NCI-H1417 (cell line): ENCODE results near the gene RNF227.
A peak's percentile ranks its signal among the peaks of the same experiment; 100 is the strongest.

Experiments used
- DNase-seq, 3 experiments: peaks; one replicate each; lab custom pipeline; 2025; lab: John Stamatoyannopoulos, UW

RNF227 gene

GRCh38 chr17:7930841-7931631 is 14.9 kb upstream of the RNF227 start:
- DNase-seq = no peak

GRCh38 chr17:7929158-7930023 is 13.3 kb upstream of the RNF227 start, which contains the start of gene KCNAB3:
Gene KCNAB3, minus strand, starts transcription at chr17:7929856. Its CDS starts 421 bp downstream, at chr17:7929435.
- DNase-seq = no peak

DNA sequence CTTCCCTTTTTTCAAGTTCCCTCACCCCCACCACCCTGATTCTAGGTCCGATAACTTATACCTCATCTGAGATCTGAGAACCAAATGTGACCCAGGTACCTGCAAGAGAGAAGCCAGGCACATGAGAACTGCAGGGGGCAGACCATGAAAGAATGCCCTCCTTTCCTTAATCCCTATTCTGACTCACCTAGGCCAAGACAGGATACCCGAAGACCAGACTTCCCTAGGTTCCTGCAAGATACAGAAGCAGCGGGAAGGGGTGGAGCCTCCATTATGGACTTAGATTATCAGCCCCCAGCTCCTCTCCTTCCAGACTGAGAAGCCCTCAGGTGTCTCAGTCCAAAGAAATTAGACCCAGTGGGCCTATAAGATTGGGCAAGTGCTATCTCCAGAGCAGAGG is 11.5 kb upstream of the RNF227 start:
- no peak for DNase-seq

GRCh38 chr17:7922845-7923628 is 6.9 kb upstream of the RNF227 start:
- peak; percentile 50 to 85 (median 77) for DNase-seq

DNA sequence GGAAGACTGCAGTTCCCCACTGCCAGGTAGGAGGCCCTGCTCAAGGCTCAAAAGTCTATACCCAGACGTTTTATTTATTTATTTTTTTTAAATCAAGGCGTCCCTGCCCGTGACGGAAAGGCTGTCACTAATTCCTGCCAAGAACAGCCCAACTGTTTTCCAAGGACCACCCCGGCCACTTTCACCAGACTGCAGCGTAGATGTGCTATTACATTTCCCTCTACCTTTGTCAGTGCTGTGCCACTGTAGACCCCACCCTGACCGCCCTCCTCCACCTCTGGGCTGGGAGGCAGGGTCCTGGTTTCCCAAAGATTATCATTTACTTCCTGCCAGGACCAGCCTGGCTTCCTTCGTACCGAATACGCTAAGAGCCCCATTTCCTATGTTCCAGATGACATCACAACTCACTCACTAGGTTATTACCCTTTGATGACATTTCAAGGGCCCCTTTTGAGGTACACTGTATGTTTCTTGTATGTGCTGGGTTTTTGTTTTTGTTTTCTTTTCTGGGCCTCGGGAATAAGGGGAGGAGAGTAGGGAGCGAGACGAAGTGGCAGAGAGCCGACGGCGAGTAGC is 6.3 kb upstream of the RNF227 start:
- DNase-seq = no peak

GRCh38 chr17:7916808-7917207 is 719 bp upstream of the RNF227 start:
- DNase-seq = peak in 1 of 3 experiments; percentile 32

- DNase-seq = no peak
Observed at GRCh38 chr17:7916385-7916682, 245 bp upstream of the RNF227 start.

DNA sequence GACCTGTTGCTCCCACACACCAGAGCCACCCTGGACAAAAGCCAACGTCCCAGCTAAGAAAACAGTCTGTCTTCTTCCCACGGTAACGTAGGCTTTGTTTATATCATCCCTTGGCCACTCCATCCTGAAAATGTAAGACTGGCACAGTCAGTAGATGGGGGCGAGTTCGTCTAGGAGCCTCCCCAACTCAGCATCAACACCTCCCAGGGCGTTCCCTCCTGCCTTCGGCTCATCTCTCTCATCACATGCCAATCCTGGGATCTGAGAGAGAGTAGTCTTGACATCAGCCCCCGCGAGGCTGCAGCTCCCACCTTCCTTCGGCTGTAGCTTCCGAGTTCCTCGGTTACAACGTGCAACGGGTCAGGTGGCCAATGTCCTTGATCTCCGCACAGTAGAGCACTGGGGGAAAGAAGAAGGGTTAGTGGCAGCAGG is 894 bp downstream of the RNF227 start:
- DNase-seq = peak in 1 of 3 experiments; percentile 15

- DNase-seq = peak; percentile 4 to 73 (median 4)
Observed at GRCh38 chr17:7912927-7913524, 3.1 kb downstream of the RNF227 start.

DNA sequence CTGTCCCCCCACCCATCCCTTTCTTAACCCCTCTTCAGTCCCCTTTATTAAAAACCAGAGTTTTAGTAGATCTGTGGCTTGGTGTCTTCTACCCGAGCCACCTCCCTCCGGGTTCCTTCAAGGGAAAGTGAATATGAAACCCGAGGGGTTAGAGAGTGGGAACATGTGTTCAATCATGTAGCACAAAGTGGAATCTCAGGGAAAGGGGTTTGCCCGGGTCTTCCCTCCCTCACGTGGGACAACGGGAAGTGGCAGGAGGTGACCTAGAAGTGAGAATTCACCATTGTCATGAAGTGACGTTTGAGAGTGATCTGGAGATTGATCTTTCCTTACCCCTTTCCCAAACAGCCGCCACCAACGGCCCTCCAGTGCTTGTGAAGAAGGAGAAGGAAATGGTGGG is 5.0 kb downstream of the RNF227 start:
- DNase-seq = no peak

DNA sequence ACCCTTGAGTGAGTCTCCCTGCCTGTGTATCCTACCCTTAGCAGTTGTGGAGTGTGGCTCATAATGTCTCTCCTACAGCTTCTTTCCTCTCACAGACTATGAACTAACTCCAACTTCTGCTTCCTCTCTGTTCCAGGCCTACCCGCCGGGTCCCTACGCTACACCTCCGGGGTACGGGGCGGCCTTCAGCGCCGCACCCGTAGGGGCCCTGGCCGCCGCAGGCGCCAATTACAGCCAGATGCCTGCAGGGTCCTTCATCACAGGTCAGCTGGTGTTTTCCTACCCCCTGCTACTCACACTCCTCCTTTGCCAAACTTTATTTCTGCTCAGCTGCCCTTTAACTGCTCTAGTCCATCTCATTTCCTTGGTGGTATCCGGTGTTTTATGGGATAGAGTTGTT is 5.4 kb downstream of the RNF227 start:
- DNase-seq = no peak

DNA sequence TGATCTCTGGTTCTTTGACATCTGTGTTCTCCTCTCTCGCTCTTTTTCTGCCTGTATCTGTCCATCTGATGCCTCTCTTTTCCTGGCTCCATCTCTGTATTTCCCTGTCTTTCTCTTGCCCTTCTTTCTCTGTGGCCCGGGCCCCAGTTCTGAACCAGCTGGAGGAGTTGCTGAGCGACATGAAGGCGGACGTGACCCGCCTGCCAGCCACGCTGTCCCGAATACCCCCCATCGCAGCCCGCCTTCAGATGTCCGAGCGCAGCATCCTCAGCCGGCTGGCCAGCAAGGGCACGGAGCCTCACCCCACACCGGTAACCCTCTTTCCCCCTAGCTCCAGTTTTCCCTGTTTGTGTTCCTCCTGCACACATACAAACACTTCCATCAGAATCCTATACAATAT is 5.8 kb downstream of the RNF227 start:
- no peak for DNase-seq

DNA sequence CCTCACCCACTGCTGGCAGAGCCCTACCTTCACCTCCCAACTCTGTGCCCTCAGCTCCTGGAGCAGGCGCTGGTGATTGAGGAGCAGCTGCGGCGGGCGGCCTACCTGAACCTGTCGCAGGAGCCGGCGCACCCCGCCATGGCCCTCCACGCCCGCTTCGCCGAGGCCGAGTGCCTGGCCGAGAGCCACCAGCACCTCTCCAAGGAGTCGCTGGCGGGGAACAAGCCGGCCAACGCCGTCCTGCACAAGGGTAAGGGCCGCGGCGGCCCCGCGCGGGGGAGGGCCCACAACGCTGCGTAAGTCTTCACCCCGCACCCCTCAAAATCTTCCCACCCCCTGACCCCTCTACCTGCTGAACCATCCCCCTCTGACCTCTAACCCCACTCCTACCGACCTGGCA is 7.0 kb downstream of the RNF227 start:
- DNase-seq = no peak

- peak in 2 of 3 experiments; percentile 2 to 77 for DNase-seq
Observed at GRCh38 chr17:7903154-7904103, 12.7 kb downstream of the RNF227 start.

GRCh38 chr17:7897773-7898172 is 18.3 kb downstream of the RNF227 start:
- peak in 1 of 3 experiments; percentile 37 for DNase-seq

GRCh38 chr17:7897090-7897489 is 19.0 kb downstream of the RNF227 start:
- no peak for DNase-seq

GRCh38 chr17:7894866-7895265 is 21.2 kb downstream of the RNF227 start:
- DNase-seq = no peak

GRCh38 chr17:7894226-7894625 is 21.9 kb downstream of the RNF227 start:
- DNase-seq = no peak

DNA sequence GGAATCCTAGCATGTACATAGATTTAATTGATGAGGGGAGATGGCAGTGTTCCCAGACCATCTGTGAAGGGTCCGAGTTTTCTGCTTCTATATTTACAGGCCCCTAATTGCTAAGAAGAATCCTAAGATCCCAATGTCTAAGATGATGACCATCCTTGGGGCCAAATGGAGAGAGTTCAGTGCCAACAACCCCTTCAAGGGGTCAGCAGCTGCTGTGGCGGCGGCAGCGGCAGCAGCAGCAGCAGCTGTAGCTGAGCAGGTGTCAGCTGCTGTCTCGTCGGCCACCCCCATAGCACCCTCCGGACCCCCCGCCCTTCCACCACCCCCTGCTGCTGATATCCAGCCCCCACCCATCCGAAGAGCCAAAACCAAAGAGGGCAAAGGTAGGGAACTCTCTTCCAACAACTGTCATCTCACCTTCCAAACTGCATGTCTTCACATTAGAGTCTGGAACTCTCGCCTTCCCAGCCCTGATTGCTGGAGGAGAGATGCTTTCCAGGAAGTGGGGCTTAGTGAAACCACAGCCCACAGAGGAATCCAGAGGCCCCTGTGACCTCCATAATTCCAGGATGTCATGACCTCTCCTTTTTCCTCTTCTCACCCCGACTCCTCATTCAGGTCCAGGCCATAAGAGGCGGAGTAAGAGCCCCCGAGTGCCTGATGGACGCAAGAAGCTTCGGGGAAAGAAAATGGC is 22.8 kb downstream of the RNF227 start:
- no peak for DNase-seq
